Muscle layer of colon (tissue), 2 donors: ENCODE measurements around the gene PISD.
"Not testable (repeated sequence)": the region's sequence is repeated elsewhere in the genome, so short reads cannot be mapped to it uniquely, and the experiment has no call there.

Experiments used
- H3K27ac ChIP-seq: one replicate; pipeline ENCODE4 v1.7.0; 2013; ENCODE audit warnings: low read depth, mild to moderate bottlenecking, low read length, moderate library complexity
- H3K27me3 ChIP-seq, 2 donors: one replicate each; pipeline ENCODE4 v1.7.0; 2013; ENCODE audit warnings: low read length in 2 of 2, mild to moderate bottlenecking in 2 of 2; ENCODE audit not compliant: insufficient read depth in 2 of 2, control insufficient read depth in 1 of 2
- H3K36me3 ChIP-seq: one replicate; pipeline ENCODE4 v1.7.0; 2013; ENCODE audit warnings: mild to moderate bottlenecking, low read length; ENCODE audit not compliant: insufficient read depth
- H3K4me1 ChIP-seq: one replicate; pipeline ENCODE4 v1.7.0; 2013; ENCODE audit warnings: mild to moderate bottlenecking, low read length; ENCODE audit not compliant: insufficient read depth
- H3K4me3 ChIP-seq, 2 donors: one replicate each; pipeline ENCODE4 v1.7.0; 2013; ENCODE audit warnings: low read length in 2 of 2, low read depth in 1 of 2, mild to moderate bottlenecking in 1 of 2, moderate library complexity in 1 of 2
- H3K9ac ChIP-seq: one replicate; pipeline ENCODE4 v1.7.0; 2013; ENCODE audit warnings: low read length
- H3K9me3 ChIP-seq: one replicate; pipeline ENCODE4 v1.7.0; 2013; ENCODE audit warnings: mild to moderate bottlenecking, low read length
- donor health status: abdominal sarcoma.
- donor health status: Adenocarcinoma of cecum.

PISD gene

DNA sequence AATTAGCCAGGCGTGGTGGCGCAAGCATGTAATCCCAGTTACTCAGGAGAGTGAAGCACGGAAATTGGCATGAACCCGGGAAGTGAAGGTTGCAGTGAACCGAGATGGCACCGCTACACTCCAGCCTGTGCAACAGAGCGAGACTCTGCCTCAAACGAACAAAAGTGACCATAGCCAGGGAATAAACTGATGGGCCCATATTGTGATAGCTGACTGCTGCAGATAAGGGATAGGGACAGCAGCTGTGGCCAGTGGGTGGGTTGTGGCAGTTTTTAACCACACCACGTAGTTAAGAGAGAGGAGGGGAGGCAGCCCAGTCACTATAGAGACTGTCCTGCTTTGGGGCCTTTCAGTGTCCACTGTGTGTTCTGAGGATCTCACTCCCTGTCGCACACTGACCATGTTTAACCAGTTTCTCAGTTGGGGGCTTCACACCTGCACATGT lies 58.9 kb downstream of the PISD start:
- no peaks in the 10 kb centered on the region for H3K27me3 ChIP-seq
- H3K9me3 ChIP-seq: no peaks in the 10 kb centered on the region
- peak overlapping the region; percentile 85 for H3K27ac ChIP-seq
- H3K36me3 ChIP-seq: peaks cover 12% of the 10 kb centered on the region
- peaks cover 26% of the 10 kb centered on the region for H3K4me1 ChIP-seq
- no peak overlapping the region for H3K4me3 ChIP-seq
- H3K9ac ChIP-seq: no peak overlapping the region

DNA sequence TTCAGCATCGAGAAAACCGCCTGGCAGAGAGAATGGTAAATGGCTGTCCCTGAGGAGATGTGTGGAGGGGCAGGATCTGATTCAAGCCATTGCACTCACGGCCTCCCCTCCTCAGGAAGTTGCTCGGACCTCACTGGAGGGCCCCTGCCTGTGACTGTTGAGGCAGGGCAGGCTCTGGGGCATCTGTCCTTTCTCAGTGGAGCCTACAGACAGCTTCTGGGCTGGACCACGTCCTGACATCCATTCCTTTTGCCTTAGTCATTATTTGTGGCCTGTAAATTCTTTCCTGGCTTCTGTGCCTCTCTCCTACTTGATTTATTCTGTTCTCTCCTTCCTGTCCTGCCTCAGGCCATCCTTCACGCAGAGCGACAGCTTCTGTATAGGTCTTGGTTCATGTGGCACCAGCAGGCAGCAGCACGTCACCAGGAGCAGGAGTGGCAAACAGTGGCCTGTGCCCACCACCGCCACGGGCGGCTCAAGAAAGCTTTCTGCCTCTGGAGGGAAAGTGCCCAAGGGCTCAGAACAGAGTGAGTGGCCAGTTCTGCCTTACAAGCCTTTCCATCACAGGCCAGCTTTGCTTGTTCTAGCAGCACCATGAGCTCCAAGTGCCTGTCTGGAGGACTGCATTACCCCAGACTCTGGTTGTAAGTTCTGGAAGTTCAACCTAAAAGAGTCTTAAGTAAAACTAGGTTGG lies 59.6 kb downstream of the PISD start:
- no peak overlapping the region for H3K4me3 ChIP-seq
- H3K36me3 ChIP-seq: peaks cover 7% of the 10 kb centered on the region
- no peak overlapping the region for H3K9ac ChIP-seq
- H3K27ac ChIP-seq: peak overlapping the region; percentile 85
- H3K9me3 ChIP-seq: no peaks in the 10 kb centered on the region
- peaks cover 26% of the 10 kb centered on the region for H3K4me1 ChIP-seq
- H3K27me3 ChIP-seq: no peaks in the 10 kb centered on the region

DNA sequence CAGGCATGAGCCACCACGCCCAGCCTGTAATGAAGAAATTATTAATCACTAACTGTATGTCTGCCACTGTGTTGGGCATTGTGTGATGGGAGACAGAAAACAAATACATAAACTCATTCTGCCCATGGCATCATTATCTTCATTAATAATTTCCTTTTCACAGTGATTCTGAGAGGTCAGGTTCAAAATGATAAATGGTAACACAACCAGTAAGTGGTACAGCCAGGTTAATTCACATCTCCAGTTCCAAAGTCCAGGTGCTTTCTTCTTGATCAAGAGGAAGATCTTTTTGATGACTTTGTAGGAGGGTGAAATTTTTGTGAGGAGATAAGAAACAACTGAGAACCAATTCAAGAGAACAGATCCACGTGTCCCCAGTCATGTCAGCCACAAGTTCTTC lies 66.7 kb downstream of the PISD start:
- Histone ChIP-seq H3K36me3 (no peaks in the 10 kb centered on the region), H3K4me3 (no peak overlapping the region), H3K9me3 (no peaks in the 10 kb centered on the region), H3K4me1 (no peaks in the 10 kb centered on the region), H3K27me3 (no peaks in the 10 kb centered on the region), H3K27ac (no peak overlapping the region), H3K9ac (no peak overlapping the region)

DNA sequence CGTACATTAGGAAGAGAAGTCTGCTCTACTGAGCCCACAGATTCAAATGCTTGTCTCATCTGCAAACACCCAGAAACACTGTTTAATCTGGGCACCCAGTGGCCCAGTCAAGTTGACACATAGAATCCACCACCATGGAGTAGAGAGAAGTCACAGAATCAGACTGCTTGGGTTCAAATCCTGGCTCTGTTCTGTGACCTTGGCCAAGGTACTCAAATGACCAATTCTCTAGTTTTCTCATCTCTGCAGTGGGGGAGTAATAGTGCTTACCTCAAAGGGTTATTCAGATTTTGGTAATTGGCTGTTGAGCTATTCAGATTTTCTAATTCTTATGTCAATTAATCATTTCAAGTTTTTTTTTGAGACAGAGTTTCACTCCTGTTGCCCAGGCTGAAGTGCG lies 71.9 kb downstream of the PISD start:
- H3K9me3 ChIP-seq: not testable (repeated sequence)

DNA sequence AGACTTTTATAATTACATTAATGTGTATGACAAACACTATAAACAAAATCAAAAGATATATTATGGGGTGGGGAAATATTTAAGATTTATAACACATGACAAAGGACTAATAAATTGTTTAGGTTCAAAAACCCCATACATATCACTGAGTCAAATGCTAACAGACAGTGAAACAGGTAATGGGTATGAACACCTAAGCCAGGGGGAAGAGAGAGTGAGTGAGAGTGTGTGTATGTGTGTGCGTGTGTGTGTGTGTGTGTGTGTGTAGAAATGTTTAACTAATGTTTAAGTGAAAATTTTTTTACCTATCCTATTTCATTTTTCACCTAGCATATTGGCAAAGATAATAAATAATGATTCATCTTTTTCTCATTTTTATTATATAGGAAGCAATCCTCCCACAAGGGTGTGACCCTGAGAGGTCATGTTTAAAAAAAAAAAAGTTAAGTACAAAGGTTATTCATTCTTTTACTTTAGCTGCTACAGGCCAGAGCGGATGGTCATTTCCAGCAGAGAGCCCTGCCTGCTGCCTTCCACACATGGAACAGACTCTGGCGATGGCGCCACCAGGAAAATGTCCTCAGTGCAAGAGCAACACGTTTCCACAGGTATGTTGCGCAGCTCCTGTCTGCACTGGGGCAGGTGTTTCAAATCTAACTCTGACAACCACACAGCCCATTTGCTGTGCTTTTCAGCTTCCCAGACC lies 72.9 kb downstream of the PISD start:
- Histone ChIP-seq H3K9ac (no peak overlapping the region), H3K27ac (no peak overlapping the region), H3K4me3 (no peak overlapping the region), H3K4me1 (no peaks in the 10 kb centered on the region), H3K9me3 (no peaks in the 10 kb centered on the region), H3K36me3 (peaks cover 37% of the 10 kb centered on the region), H3K27me3 (no peaks in the 10 kb centered on the region)

More for the DNA sequence above, 71.9 kb downstream of the PISD start:
- not testable (repeated sequence) for H3K27me3 ChIP-seq, H3K9ac ChIP-seq, H3K27ac ChIP-seq, H3K4me1 ChIP-seq, H3K4me3 ChIP-seq
- peaks cover 27% of the 10 kb centered on the region for H3K36me3 ChIP-seq

DNA sequence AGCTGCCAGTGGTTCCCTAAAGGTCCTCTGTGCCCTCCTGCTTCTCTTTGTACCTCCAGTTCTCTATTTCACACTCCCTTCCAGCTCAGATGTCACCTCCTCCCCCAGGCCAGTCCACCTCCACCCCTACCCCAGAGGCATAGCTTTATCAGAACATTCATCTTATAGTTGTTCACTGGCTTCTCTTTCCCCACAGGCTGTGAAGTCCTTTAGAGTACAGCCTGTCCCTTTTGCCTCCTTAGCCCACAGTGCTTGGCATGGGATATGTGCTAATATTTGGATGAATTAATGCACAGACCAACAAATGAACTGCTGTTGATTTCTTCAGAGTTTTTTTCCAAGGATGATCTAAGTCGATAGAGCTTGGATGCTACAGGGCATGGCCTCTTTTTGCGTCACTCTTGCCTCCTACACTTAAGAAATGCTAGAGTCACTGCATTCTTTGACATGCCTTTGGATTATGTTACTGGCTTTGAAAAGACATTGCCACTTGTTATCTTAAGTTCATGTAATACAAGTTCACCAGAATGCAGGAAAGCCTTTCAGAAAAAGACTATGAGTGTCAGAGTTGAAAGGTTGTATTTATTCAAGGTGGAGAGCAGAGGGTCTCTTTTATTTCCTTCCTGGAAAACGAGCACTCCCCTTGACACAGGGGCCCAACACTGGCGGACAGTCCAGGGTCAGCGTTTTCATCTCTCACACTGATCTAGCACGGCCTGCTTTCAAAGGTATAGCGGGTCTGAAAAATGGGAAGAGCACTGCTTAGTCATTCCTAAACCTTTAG lies 75.7 kb downstream of the PISD start:
- Histone ChIP-seq H3K36me3 (peaks cover 42% of the 10 kb centered on the region), H3K27me3 (no peaks in the 10 kb centered on the region), H3K9me3 (no peaks in the 10 kb centered on the region), H3K4me1 (no peaks in the 10 kb centered on the region), H3K27ac (no peak overlapping the region), H3K4me3 (no peak overlapping the region), H3K9ac (no peak overlapping the region)

DNA sequence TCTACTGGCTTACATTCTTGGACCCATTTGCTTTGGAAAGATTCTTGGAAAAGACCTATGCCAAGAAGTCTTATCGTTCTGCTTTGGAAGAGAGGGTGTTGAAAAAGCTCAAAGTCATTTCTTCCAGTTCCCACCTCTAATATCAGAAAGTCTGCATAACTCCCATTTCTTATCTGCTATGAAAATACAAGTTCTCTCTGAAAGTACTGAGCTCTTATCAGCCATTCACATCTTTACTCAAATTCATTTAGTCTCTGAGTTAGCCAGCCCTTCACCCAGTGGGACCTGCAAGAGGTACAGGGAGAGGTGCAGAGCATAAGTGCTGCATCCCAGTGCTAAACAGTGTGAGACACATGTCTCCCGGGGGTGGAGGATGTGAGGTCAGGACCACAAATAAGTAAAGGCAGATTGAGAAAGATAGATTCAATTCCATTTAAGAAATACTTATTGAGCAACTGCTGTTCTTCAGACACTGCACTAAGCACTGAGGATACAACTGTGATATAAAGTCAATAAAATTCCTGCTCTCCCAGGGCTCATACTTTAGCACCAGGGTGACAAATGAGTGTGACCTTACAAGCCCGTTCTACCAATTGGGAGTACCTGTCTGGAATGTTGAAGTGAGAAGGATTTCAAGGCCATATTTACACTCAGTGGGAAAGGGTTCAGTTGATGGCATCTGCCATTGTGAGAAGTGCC lies 76.7 kb downstream of the PISD start:
- Histone ChIP-seq H3K27ac (no peak overlapping the region), H3K36me3 (peaks cover 42% of the 10 kb centered on the region)

DNA sequence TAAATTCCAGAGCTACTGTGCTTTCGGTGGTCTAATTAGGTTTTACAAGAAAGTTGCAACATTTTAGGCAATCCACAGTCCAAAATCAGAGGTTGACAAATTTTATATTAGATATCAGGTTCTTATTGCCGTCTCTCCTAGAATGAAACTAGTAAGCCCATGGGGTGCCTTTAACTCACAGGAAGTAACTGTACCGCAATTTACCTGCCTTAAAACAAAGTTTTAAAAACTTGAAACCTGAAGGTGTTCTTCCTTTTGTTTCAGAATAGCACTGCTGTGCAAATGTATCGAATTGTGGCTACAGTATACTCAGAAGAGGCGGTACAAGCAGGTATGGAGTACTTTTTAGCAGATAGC lies 77.2 kb downstream of the PISD start:
- no peak overlapping the region for H3K27ac ChIP-seq
- no peaks in the 10 kb centered on the region for H3K9me3 ChIP-seq
- H3K4me3 ChIP-seq: no peak overlapping the region
- H3K27me3 ChIP-seq: no peaks in the 10 kb centered on the region
- H3K36me3 ChIP-seq: peaks cover 42% of the 10 kb centered on the region
- H3K4me1 ChIP-seq: no peaks in the 10 kb centered on the region
- no peak overlapping the region for H3K9ac ChIP-seq

More for the DNA sequence above, 76.7 kb downstream of the PISD start:
- H3K9ac ChIP-seq: no peak overlapping the region
- H3K4me1 ChIP-seq: no peaks in the 10 kb centered on the region
- H3K27me3 ChIP-seq: no peaks in the 10 kb centered on the region
- no peak overlapping the region for H3K4me3 ChIP-seq
- H3K9me3 ChIP-seq: no peaks in the 10 kb centered on the region

DNA sequence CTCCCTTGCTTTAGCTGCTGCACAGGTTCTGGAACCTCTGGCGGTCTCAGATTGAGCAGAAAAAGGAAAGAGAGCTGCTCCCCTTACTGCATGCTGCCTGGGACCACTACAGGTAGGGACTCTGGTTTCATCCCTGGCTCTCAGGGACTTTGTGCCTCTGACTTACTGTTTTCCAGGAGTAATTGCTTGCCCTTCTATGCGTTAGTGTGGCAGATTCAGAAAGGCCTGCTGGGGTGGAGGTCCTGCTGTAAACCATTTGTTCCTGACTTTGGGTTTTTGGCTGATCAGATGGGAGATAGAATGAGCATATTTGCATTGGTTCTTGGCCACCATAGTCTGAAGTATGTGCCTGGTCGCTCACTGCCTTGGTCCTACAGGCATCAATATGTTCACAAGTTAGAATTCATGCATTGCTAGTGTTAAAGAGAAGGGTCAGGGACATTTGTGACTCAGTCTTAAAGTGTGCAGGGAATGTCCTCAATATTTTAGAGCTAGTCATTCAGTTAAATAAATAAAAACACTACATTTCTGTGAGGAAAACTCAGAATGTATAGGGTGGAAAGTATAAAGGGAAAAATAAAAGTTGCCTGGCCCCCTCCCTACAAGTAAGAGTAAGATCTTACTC lies 78.0 kb downstream of the PISD start:
- no peak overlapping the region for H3K4me3 ChIP-seq
- H3K27me3 ChIP-seq: no peaks in the 10 kb centered on the region
- no peaks in the 10 kb centered on the region for H3K9me3 ChIP-seq
- H3K9ac ChIP-seq: no peak overlapping the region
- H3K4me1 ChIP-seq: no peaks in the 10 kb centered on the region
- peaks cover 42% of the 10 kb centered on the region for H3K36me3 ChIP-seq
- no peak overlapping the region for H3K27ac ChIP-seq

DNA sequence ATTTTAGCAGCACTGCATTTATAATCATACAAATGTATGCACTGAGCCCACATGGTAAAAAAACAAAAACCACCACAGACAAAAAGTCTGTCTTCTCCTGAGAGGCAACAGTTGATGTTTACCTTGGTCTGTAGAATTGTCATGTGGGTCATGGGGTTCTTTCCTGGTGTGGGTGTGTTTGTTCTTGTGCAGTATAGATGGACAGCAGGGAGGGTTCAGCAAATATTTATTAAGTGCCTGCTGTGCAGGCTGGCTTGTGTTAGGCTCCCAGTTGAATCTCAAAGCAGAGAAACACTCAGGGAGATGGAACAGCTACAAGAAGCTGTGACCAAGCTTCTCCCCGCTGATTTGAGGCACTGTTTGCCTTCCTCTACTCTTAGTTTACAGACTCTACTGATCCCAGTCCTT lies 82.2 kb downstream of the PISD start:
- H3K4me3 ChIP-seq: no peak overlapping the region
- H3K9me3 ChIP-seq: no peaks in the 10 kb centered on the region
- H3K9ac ChIP-seq: no peak overlapping the region
- H3K27me3 ChIP-seq: no peaks in the 10 kb centered on the region
- H3K4me1 ChIP-seq: no peaks in the 10 kb centered on the region
- H3K27ac ChIP-seq: no peak overlapping the region
- peaks cover 12% of the 10 kb centered on the region for H3K36me3 ChIP-seq

DNA sequence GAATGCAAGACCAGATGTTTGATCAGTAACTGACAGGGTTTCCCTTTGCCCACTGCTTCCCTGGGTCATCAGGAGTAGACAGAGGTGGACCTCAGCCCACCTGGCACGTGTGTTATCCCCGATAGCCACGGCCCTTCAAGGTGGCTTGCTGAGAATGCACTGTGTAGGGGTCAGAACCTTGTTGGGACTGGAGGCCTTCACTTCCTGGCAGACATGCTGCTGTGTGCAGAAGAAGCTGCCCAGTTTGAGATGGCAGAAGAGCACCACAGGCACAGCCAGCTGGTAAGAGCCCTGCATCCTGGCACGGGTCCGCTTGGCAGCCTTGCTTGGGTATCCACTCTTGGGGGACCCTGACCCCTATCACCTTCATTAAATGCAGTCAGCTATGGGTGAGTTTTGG lies 83.8 kb downstream of the PISD start:
- peaks cover 9% of the 10 kb centered on the region for H3K36me3 ChIP-seq
- H3K4me3 ChIP-seq: no peak overlapping the region
- H3K9ac ChIP-seq: no peak overlapping the region
- no peak overlapping the region for H3K27ac ChIP-seq
- H3K9me3 ChIP-seq: no peaks in the 10 kb centered on the region
- no peaks in the 10 kb centered on the region for H3K27me3 ChIP-seq
- H3K4me1 ChIP-seq: no peaks in the 10 kb centered on the region
